Skeletal muscle cell (primary cell): ENCODE results near the gene SDF2.
A peak's percentile ranks its signal among the peaks of the same experiment; 100 is the strongest.

ENCODE experiments used
- DNase-seq: peaks from one replicate; pipeline ENCODE4 v3.0.0-alpha.2; 2010; ENCODE audit warnings: low read depth
- H3K4me3 ChIP-seq: 2 replicates; pipeline ENCODE4 v1.5.1; 2011; ENCODE audit warnings: low read depth, mild to moderate bottlenecking, control low read depth, low read length, moderate library complexity

Gene SDF2

GRCh38 chr17:28661635-28662526 is at the start of gene SDF2, which contains the start of gene SUPT6H:
TSS of gene SDF2 (minus strand) at chr17:28661906. CDS start at chr17:28661876, 30 bp downstream.
TSS of gene SUPT6H (plus strand) at chr17:28662205. CDS start at chr17:28673402, 11,197 bp downstream.
- peak; percentile 37 for DNase-seq
- peak within 1 kb of the TSS; percentile 98 for H3K4me3 ChIP-seq

DNA sequence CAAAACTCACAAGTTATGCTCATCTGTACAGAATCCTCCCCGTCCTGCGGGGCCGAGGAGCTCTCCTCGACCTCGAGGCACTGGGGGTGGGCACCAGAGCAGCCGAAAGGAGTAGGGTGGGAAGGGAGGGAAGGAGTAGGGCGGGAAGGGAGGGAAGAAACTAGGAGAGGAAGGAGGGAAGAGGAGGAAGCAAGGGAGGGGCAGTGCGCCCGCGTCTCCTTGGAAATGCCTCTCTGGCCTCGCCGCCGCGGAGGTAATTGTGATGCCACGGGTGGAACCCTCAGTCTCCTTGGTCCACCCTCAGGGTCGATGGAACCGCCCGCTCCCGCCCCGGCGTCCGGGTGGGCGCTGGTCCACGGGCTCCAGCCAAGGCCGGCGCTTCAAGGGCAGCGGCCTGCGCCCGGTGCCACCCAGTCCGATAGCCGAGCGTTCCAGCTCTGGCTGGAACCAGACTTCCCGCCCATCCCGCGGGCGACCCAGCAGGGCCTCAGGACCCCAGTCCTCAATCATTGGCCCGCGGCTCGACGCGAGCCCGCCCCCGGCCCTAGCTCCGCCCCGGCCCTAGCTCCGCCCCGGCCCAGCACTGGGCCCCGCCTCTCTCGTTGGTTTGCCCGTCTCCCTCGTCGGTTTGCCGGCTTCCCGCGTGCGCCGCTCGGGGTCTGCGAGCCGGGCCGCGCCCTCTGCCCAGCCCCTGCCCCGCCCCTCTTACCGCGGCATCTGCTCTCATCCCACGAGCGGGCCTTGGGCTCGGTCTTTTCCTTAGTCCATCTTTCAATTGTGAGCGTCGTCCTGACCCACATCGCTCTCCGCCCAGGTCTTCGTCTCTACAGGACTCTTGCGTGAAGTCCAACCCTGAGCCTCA is 49.4 kb upstream of the SDF2 start:
- H3K4me3 ChIP-seq, result peak overlapping the region; percentile 61
- no peak for DNase-seq

DNA sequence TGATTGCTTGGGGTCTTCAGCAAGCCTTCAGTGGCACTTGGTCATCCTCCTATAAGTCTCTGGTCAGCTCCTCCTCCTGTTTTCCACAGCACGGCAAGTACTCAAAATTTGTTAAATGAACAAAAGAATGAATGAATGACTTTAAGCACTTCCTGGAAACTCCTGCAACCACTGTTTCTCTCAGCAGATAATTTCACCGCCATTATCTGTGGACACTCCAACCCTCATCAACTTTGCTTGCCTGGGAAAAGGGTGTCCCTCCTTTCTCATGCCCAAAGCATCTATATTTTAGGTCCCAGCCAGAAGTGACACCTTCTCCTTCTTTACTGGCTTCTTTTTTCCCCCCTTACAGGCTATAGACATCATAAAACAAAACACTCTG is 45.6 kb upstream of the SDF2 start:
- DNase-seq, result no peak
- no peak overlapping the region for H3K4me3 ChIP-seq

- H3K4me3 ChIP-seq, result no peak overlapping the region
- DNase-seq, result no peak
These were observed 45.0 kb upstream of the SDF2 start for GRCh38 chr17:28706471-28707338.

- no peak overlapping the region for H3K4me3 ChIP-seq
- no peak for DNase-seq
These were observed 44.1 kb upstream of the SDF2 start for GRCh38 chr17:28705728-28706334.

DNA sequence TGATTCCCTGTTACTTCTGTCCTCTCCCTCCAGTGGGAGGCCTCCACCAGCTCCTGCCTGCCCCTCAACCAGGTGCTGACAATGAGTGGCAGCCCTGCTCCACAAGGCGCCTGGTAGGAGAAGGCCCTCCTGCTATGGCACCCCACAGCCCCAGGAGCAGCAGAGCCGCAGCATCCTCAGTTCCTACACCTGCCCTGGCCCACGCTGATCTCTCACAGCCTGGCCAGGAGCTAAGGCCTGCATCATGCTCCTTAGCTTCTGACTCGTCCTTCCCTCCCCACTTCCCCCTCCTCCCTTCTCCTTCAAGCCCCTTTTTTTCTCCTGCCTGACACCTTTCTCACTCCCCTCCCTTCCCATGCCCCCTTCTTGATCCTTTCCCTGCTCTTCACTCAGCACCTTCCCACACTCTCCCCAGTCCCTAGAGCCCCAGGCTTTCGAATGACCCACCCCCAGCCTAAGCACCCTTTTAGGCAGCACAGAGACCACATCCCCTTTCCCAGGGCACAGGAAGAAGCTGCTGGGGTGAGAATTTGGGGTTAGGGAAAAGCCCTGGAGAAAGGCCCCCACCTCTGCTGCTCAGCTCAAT is 43.5 kb upstream of the SDF2 start:
- no peak overlapping the region for H3K4me3 ChIP-seq
- no peak for DNase-seq

DNA sequence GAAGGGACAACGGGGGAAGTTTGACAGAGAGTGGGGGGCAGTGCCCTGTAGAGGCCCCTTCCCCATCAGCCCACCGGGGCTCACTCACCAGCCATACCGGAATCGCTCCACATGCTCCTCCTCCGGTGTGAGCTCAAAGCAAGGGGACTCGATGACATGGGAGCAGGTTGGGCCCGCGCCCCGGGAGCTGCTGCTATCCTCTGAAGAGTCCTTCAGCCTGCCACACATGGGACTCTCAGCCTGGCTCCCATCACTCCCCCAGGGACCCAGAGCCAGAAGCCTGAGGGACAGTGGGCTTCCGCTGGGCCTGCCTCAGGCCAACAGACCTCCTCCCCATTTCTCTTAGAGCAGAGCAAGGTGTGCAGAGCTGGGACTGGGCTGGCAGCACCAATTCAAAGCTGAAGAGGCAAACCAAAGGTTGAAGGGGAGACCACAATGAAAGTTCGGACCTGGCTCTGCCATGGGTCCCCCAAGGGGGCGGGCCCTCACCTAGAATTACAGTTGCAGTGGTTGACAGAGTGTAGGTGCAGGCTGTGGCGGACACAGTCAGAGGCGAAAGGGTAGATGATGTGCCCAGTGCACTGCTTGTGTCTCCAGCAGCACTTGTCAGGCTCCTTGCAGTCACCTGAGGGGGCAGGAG is 42.6 kb upstream of the SDF2 start:
- no peak for DNase-seq
- H3K4me3 ChIP-seq, result no peak overlapping the region

DNA sequence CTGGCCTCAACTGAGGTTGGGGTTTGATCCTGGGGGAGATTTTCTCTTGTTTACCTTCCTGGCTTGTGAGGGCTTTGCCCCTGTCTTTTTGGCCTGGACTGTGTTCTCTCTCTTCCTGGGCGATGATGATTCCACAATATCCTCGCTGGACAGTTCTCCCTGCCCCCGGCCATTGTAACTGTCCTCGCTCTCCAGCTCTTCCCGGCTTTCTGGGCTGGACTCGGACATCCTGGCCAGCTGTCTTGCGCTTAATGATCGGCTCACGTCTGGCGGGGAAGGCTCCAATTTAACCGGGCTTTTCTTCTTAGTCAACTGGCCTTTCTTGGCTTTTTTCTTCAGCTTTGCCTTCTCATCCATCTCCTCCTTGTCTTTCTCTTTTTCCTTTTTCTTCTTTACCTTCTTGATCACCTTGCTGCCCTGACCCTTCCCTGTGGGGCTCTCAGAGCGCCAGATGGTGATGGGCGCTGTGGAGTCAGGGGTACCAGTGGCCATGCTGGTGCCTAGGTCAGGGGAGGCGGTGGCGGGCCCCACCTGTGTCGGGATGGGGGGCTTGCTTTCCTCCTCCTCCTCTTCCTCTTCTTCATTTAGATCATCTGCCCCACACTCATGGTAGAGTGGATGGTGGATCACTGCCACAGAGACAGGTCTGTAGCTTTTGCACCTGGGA is 42.0 kb upstream of the SDF2 start:
- no peak for DNase-seq
- no peak overlapping the region for H3K4me3 ChIP-seq

DNA sequence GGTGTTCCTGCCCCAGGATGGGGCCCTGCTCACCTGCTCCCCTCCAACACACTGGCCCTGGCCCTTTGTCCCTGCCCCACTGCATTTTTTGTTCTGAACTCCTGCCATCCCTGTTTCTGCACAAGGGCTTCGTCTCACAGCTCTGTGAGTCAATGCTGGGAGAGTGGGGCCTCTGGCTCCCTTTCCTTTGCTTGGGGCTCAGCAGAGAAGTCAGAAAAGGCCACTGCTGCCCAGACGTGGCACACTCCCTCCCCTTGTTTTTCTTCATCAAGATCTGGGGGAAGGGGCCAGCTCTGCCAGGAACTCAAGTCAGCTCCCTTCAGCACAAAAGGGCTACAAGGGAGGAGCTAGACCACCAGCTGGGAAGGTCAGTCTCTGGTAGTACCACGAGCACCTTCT is 41.0 kb upstream of the SDF2 start:
- no peak for DNase-seq

DNA sequence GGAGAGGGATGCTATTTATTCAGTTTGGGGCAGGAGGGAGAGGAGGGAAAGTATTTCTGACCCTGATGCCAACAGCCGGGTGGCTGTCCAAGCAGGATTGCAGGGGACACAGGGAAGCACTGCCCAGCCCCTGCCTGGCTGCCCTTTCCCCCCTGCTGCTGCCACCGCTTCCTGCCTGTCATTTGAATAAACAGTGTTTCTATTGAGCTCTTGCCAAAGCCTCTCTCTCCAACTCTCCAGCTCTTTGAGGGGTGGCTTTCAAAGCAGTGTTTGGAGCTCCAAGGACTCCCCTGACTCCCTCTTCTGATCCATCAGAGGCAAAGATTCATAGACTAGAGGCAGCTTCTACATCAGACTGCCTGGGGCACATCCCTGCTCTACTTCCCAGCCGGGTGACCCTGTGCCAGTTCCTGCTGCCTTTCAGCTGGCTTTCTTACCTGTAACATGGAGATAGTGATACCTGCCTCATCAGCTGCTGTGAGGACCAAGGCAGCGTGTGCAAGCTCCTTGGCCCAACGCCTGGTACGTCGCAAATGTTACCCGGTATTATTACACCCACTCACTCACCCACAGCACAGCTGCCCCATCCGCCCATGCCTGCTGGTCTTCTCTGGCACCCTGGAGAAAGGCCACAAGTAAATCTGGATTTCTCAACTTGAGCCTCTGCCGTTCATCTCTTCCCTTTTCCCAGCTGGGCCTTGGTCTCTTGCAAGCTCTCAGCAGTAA is 40.5 kb upstream of the SDF2 start:
- H3K4me3 ChIP-seq, result no peak overlapping the region
- DNase-seq, result no peak

More for the DNA sequence above, 41.0 kb upstream of the SDF2 start:
- no peak overlapping the region for H3K4me3 ChIP-seq

DNA sequence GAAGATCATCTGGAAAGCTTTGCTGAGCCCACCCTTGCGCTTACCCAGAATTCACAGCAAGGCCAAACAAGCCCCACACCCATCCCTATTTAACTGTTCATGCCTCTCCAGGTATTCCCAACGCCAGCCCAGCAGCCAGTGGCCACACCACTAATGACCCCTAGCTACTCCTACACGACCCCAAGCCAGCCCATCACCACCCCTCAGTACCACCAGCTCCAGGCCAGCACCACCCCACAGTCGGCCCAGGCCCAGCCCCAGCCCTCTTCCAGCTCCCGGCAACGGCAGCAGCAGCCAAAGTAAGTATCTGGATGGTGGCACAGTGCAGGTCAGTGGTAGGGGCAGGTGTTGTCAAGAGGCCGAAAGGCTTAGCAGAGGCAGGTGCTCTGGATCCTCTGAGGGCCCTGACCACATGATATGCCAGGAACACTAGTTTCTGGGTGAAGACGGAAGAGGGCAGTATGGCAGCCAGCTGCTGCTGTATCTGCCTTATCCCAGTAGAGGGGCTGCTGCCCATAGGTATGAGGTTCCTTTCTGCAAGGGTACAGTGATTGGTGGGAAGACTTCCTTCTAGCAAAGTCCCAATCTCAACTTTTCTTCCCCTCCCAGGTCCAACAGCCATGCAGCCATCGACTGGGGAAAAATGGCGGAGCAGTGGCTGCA is 39.3 kb upstream of the SDF2 start:
- H3K4me3 ChIP-seq, result no peak overlapping the region
- DNase-seq, result no peak

DNA sequence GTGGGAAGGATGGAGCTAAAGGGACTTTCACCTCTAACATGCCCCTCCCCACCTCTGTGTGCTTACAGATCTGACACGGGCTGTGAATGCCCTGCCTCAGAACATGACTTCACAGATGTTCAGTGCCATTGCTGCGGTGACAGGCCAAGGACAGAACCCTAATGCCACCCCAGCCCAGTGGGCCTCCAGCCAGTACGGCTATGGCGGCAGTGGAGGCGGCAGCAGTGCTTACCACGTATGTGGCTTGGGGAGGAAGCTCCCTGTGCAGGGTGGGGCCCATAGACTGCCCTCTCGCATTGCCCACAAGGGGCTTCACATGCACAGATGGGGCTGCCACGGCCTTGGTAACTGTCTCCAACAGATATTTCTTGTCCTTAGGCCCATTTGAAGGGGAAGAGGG is 38.6 kb upstream of the SDF2 start:
- no peak for DNase-seq
- no peak overlapping the region for H3K4me3 ChIP-seq

DNA sequence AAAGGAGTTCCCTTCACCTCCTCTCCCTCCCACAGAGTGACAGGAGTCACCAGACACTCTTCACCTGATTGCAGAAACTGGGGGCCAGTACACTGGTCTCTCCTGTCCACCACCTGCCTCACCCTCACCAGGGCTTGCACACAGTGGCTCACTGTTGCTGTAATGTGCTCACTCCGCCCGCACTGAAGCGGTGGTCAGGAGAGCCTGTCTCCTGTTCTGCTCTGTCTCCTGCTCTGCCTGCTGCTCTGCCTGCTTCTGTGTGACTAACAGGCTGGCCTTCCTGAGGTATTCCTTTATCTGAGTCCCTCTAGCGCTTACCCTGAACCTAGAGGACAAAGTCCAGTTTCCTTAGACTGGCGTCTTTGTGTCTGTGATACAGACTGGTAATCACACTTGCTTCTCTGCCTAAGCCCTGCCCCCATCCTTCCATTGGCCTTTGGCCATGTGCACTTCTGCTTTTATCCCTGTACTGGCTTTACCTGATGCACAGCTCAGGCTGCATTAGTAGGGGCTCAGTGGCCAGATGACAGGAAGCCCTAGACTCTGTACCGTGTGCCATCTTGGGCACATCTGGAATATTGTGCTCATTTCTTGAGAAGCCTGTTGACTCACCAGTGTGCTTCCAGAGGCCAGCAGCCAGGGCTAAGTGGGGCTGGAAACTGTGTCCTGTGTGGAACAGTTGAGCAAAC is 36.7 kb upstream of the SDF2 start:
- no peak for DNase-seq
- no peak overlapping the region for H3K4me3 ChIP-seq

DNA sequence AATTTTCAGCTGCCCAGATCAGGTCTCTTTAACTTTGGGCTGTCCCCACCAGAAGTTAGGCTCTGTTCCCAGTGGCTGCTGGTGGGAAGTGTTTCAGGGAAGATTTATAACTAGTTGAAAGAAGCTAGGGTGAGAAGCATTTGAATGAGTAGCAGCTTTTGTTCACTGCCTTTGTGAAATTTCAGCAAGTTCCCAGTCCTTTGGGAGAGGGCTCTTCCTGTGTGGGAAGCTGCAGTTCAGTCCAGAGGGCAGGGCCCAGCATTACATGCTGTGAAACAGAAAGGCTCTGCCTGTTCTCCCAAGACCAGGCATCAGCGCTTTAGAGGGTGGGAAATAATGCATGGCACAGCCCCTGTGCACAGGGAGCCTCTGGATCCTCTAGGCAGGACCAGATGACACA is 32.2 kb upstream of the SDF2 start:
- H3K4me3 ChIP-seq, result no peak overlapping the region
- DNase-seq, result no peak

GRCh38 chr17:28689011-28689410 is 27.3 kb upstream of the SDF2 start:
- H3K4me3 ChIP-seq, result no peak overlapping the region
- no peak for DNase-seq

DNA sequence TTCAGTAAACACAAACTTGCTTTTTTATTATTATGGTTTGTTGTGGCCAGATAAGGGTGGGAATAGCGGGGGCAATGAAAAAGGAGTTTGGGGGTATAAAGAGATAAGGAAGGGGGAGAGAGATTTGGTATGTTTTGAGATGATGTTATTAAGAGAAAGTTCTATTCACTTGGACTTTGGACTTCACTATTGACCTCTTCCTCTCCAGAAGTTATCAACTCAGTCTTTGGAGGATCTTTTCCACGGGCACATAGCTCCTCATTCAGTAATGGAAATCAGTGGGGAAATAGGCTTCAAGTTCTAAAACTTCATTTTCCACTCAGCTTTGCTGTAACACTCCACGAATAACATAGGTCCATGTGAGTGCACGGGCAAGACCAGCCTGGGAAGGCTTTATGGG is 26.8 kb upstream of the SDF2 start:
- DNase-seq, result no peak

More for the DNA sequence above, 26.8 kb upstream of the SDF2 start:
- H3K4me3 ChIP-seq, result no peak overlapping the region
